Measurements from ENCODE around the gene PRKN.

GRCh38 chr6:162728706-162729105 is 1.1 kb upstream of the PRKN start:
- TF ChIP-seq CTCF (IDR thresholded peaks at IDR 0.05) (no peak), POLR2A (IDR thresholded peaks at IDR 0.05) (no peak)
